Endodermal cell (in vitro differentiated cells): Measurements from ENCODE around the gene TP53I11. TPM values are rescaled to one million over a fixed set of nuclear protein-coding genes. Genes with fewer than 3 reads are reported as not detected.

ENCODE experiments used
- DNase-seq: peaks from one replicate; pipeline ENCODE4 v3.0.0-alpha.2; 2017
- H3K27ac ChIP-seq: 2 replicates; pipeline ENCODE4 v1.5.1; 2013; ENCODE audit warnings: mild to moderate bottlenecking, low read depth, low read length, moderate library complexity
- H3K27me3 ChIP-seq: 2 replicates; pipeline ENCODE4 v1.6.1; 2013; ENCODE audit warnings: mild to moderate bottlenecking, low read length, moderate library complexity; ENCODE audit not compliant: insufficient read depth, control insufficient read depth, poor library complexity, severe bottlenecking
- H3K36me3 ChIP-seq: 2 replicates; pipeline ENCODE4 v1.7.0; 2013; ENCODE audit warnings: mild to moderate bottlenecking, low read length, moderate library complexity; ENCODE audit not compliant: control insufficient read depth, insufficient read depth
- H3K4me1 ChIP-seq: one replicate; pipeline ENCODE4 v1.7.0; 2013; ENCODE audit warnings: low read length; ENCODE audit not compliant: control insufficient read depth, insufficient read depth
- H3K4me3 ChIP-seq: 2 replicates; pipeline ENCODE4 v1.5.1; 2013; ENCODE audit warnings: mild to moderate bottlenecking, low read length, moderate library complexity
- H3K9ac ChIP-seq: 2 replicates; pipeline ENCODE4 v1.6.1; 2013; ENCODE audit warnings: mild to moderate bottlenecking, low read length, moderate library complexity; ENCODE audit not compliant: poor library complexity, severe bottlenecking; ENCODE audit errors: extremely low read depth
- H3K9me3 ChIP-seq: 2 replicates; pipeline ENCODE4 v1.6.1; 2013; ENCODE audit warnings: mild to moderate bottlenecking, low read length, moderate library complexity; ENCODE audit not compliant: control insufficient read depth
- H3K27ac Mint-ChIP-seq: 2 replicates; pipeline ENCODE4 v1.8.0; 2020; ENCODE audit warnings: mixed read lengths
- H3K27me3 Mint-ChIP-seq: 2 replicates; pipeline ENCODE4 v1.8.0; 2021; ENCODE audit warnings: mild to moderate bottlenecking, mixed read lengths; ENCODE audit not compliant: insufficient read depth
- H3K36me3 Mint-ChIP-seq: 2 replicates; pipeline ENCODE4 v1.8.0; 2020; ENCODE audit warnings: low read depth, mixed read lengths
- H3K4me1 Mint-ChIP-seq: 2 replicates; pipeline ENCODE4 v1.8.0; 2020; ENCODE audit warnings: mixed read lengths
- H3K4me3 Mint-ChIP-seq: 2 replicates; pipeline ENCODE4 v1.8.0; 2020; ENCODE audit warnings: mild to moderate bottlenecking, moderate library complexity, mixed read lengths
- H3K9me3 Mint-ChIP-seq: 2 replicates; pipeline ENCODE4 v1.8.0; 2020; ENCODE audit warnings: mild to moderate bottlenecking, mixed read lengths
- CTCF ChIP-seq: fragments of 200-600 bp; sonication (generic); conservative IDR thresholded peaks from 2 replicates; pipeline ENCODE4 v1.5.0; 2021; ENCODE audit warnings: antibody characterized with exemption, mild to moderate bottlenecking
- WGBS, 2 experiments: methylation state at CpG; one replicate each; pipeline versions ENCODE4 v1.1.5 to v1.1.7; 2013; ENCODE audit warnings: missing lambda C conversion rate in 2 of 2, mixed read lengths in 1 of 2; ENCODE audit not compliant: insufficient coverage in 1 of 2, insufficient read length in 1 of 2; 5-methylcytosine and 5-hydroxymethylcytosine counted together
- total RNA-seq, 2 donors: library from RNA; stranded (reverse); fragmentation: NEBNext Ultra II Directional in 1 of 2; extraction: Animal tissue kit (Norgen Biotek cat#: 25700) in 1 of 2; gene quantifications; 2 replicates in 1 of 2; 3 replicates in 1 of 2; pipeline ENCODE4 v1.2.1, GENCODE V29; 2021

Gene TP53I11
- total RNA-seq, 2 donors from 2014 or later = 136 to 203 TPM

GRCh38 chr11:44970293-44970692 lies 19.6 kb upstream of the TP53I11 start:
- 92 to 97% methylated on average over 6 of the region's 6 CpGs for WGBS, 2 experiments
- no peaks in the 10 kb centered on the region for H3K36me3 ChIP-seq
- H3K27ac Mint-ChIP-seq = no peak overlapping the region

GRCh38 chr11:44969651-44970252 lies 19.1 kb upstream of the TP53I11 start:
- Histone ChIP-seq H3K27ac (no peak overlapping the region), H3K36me3 (no peaks in the 10 kb centered on the region), H3K27me3 (no peaks in the 10 kb centered on the region), H3K9me3 (no peaks in the 10 kb centered on the region), H3K4me3 (no peak overlapping the region), H3K4me1 (peaks cover 11% of the 10 kb centered on the region), H3K9ac (no peak overlapping the region)
- Mint-ChIP-seq H3K27ac (no peak overlapping the region), H3K4me3 (no peak overlapping the region), H3K9me3 (no peaks in the 10 kb centered on the region), H3K36me3 (no peaks in the 10 kb centered on the region), H3K4me1 (peaks cover 24% of the 10 kb centered on the region), H3K27me3 (peaks cover 4% of the 10 kb centered on the region)
- no peak for TF ChIP-seq CTCF
- DNase-seq = no peak
- WGBS, 2 experiments = 89 to 91% methylated on average over 11 to 12 of the region's 12 CpGs

More at GRCh38 chr11:44970293-44970692, 19.6 kb upstream of the TP53I11 start:
- H3K27me3 Mint-ChIP-seq = peaks cover 4% of the 10 kb centered on the region
- no peak overlapping the region for H3K4me3 Mint-ChIP-seq
- Histone ChIP-seq H3K4me1 (peaks cover 11% of the 10 kb centered on the region), H3K9me3 (no peaks in the 10 kb centered on the region), H3K27ac (no peak overlapping the region), H3K9ac (no peak overlapping the region), H3K27me3 (no peaks in the 10 kb centered on the region), H3K4me3 (no peak overlapping the region)
- H3K9me3 Mint-ChIP-seq = no peaks in the 10 kb centered on the region
- no peak for DNase-seq
- peaks cover 24% of the 10 kb centered on the region for H3K4me1 Mint-ChIP-seq
- TF ChIP-seq CTCF = no peak
- no peaks in the 10 kb centered on the region for H3K36me3 Mint-ChIP-seq

- TF ChIP-seq CTCF = no peak
- H3K27me3 Mint-ChIP-seq = peaks cover 4% of the 10 kb centered on the region
- no peaks in the 10 kb centered on the region for H3K9me3 Mint-ChIP-seq
- Histone ChIP-seq H3K4me3 (no peak overlapping the region), H3K27me3 (no peaks in the 10 kb centered on the region), H3K9me3 (no peaks in the 10 kb centered on the region), H3K4me1 (peaks cover 8% of the 10 kb centered on the region), H3K36me3 (no peaks in the 10 kb centered on the region), H3K27ac (no peak overlapping the region), H3K9ac (no peak overlapping the region)
- no peaks in the 10 kb centered on the region for H3K36me3 Mint-ChIP-seq
- no peak overlapping the region for H3K27ac Mint-ChIP-seq
- H3K4me1 Mint-ChIP-seq = peaks cover 22% of the 10 kb centered on the region
- no peak overlapping the region for H3K4me3 Mint-ChIP-seq
- DNase-seq = no peak
- WGBS, 2 experiments = 93 to 100% methylated on average over 2 to 3 of the region's 3 CpGs
Observed at GRCh38 chr11:44968510-44968909, 17.8 kb upstream of the TP53I11 start.
